ENCODE measurements around the gene LLGL2.

- no peak for TF ChIP-seq CTCF (IDR thresholded peaks at IDR 0.05)
- no peak for TF ChIP-seq POLR2A (IDR thresholded peaks at IDR 0.05)
Measured at GRCh38 chr17:75518983-75519537, 6.4 kb upstream of the LLGL2 start.
